ENCODE data around the gene GCC2.
"Not testable (repeated sequence)": the region's sequence is repeated elsewhere in the genome, so short reads cannot be mapped to it uniquely, and the experiment has no call there.

The GCC2 gene

GRCh38 chr2:108444941-108445840 is 3.8 kb upstream of the GCC2 start:
- no peak for DNase-seq (ENCODE audit: low read depth in 3 of 3)

GRCh38 chr2:108446703-108447102 is 2.3 kb upstream of the GCC2 start:
- no peak for DNase-seq (ENCODE audit: low read depth in 3 of 3)

- peak in 1 of 3 experiments; percentile 1 for DNase-seq (ENCODE audit: low read depth in 3 of 3)
Measured at GRCh38 chr2:108447947-108448677, 894 bp upstream of the GCC2 start.

- peak in 2 of 3 experiments; percentile 1 to 9 for DNase-seq (ENCODE audit: low read depth in 3 of 3)
Measured at GRCh38 chr2:108449410-108450130, 564 bp downstream of the GCC2 start.

GRCh38 chr2:108450863-108451262 is 1.9 kb downstream of the GCC2 start:
- no peak for DNase-seq (ENCODE audit: low read depth in 3 of 3)

- DNase-seq (ENCODE audit: low read depth in 3 of 3), result no peak
Measured at GRCh38 chr2:108451976-108452375, 3.0 kb downstream of the GCC2 start.

- DNase-seq (ENCODE audit: low read depth in 3 of 3), result not testable (repeated sequence)
Measured at GRCh38 chr2:108453530-108453929, 4.5 kb downstream of the GCC2 start.

GRCh38 chr2:108454440-108454839 is 5.4 kb downstream of the GCC2 start:
- DNase-seq (ENCODE audit: low read depth in 3 of 3), result no peak

GRCh38 chr2:108455571-108455970 is 6.6 kb downstream of the GCC2 start:
- DNase-seq (ENCODE audit: low read depth in 3 of 3), result no peak

- DNase-seq (ENCODE audit: low read depth in 3 of 3), result no peak
Measured at GRCh38 chr2:108458082-108458481, 9.1 kb downstream of the GCC2 start.

- no peak for DNase-seq (ENCODE audit: low read depth in 3 of 3)
Measured at GRCh38 chr2:108459441-108459840, 10.4 kb downstream of the GCC2 start.

GRCh38 chr2:108460345-108461037 is 11.5 kb downstream of the GCC2 start:
- no peak for DNase-seq (ENCODE audit: low read depth in 3 of 3)

- no peak for DNase-seq (ENCODE audit: low read depth in 3 of 3)
Measured at GRCh38 chr2:108477099-108477498, 28.1 kb downstream of the GCC2 start.

- DNase-seq (ENCODE audit: low read depth in 3 of 3), result no peak
Measured at GRCh38 chr2:108485253-108485652, 36.2 kb downstream of the GCC2 start.

GRCh38 chr2:108490506-108491122 is 41.6 kb downstream of the GCC2 start:
- no peak for DNase-seq (ENCODE audit: low read depth in 3 of 3)

- DNase-seq (ENCODE audit: low read depth in 3 of 3), result no peak
Measured at GRCh38 chr2:108491848-108492247, 42.8 kb downstream of the GCC2 start.

- no peak for DNase-seq (ENCODE audit: low read depth in 3 of 3)
Measured at GRCh38 chr2:108492364-108492763, 43.4 kb downstream of the GCC2 start.

- DNase-seq (ENCODE audit: low read depth in 3 of 3), result not testable (repeated sequence)
Measured at GRCh38 chr2:108496167-108496566, 47.2 kb downstream of the GCC2 start.

- not testable (repeated sequence) for DNase-seq (ENCODE audit: low read depth in 3 of 3)
Measured at GRCh38 chr2:108507620-108508019, 58.6 kb downstream of the GCC2 start.

GRCh38 chr2:108512431-108512830 is 63.4 kb downstream of the GCC2 start:
- DNase-seq (ENCODE audit: low read depth in 3 of 3), result not testable (repeated sequence)

GRCh38 chr2:108514478-108514877 is 65.5 kb downstream of the GCC2 start:
- not testable (repeated sequence) for DNase-seq (ENCODE audit: low read depth in 3 of 3)

Measured in stimulated activated CD4-positive, alpha-beta T cell treated with anti-CD3 and anti-CD28 coated beads, TNF-alpha, amount 100 ng/mL, for 4 hours (primary cell).